ENCODE results near the gene ZDHHC7.
"Not testable (repeated sequence)": the region's sequence is repeated elsewhere in the genome, so short reads cannot be mapped to it uniquely, and the experiment has no call there.

ZDHHC7 gene

GRCh38 chr16:84938616-84939015, 72.7 kb downstream of the ZDHHC7 start:
- not testable (repeated sequence) for DNase-seq (ENCODE audit: low read depth)

DNA sequence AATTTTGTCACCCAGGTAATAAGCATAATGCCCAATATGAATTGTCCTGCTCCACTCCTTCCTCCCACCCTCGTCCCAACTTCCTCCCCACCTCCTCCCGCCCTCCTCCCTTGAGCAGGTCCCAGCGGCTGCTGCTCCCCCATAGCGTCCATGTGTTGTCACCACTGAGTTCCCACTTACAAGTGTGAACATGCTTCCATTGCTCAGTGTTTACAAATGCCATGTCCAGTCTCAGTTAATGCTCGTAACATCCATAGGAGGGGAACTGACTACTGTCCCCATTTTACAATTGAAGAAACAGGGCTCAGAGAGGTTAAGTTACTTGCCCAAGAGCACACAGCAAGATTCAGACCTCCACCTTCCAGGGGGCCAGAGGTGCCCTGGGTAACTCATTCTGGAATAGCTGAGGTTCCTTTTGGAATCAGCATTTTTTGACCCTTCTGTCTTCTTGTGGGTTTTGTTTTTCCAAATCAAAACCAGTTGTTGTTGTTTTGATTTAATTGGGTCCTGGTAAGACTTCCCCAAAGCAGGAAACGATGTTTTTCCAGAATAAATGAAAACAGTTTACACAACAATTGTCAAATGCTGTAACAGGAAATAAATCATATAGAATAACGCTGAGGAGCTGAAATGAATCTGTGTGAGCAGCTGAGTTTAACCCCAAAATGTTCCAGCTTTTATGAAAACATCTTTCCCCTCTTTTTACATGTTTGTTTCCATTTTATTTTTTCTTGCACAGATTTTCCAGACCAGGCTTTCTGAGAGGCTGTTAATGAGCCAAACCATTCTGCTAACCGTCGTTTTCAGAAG, 73.9 kb downstream of the ZDHHC7 start:
- no peak for DNase-seq (ENCODE audit: low read depth)

GRCh38 chr16:84933774-84934631, 77.3 kb downstream of the ZDHHC7 start:
- DNase-seq (ENCODE audit: low read depth): no peak

GRCh38 chr16:84932681-84933080, 78.7 kb downstream of the ZDHHC7 start:
- no peak for DNase-seq (ENCODE audit: low read depth)

- no peak for DNase-seq (ENCODE audit: low read depth)
Observed at GRCh38 chr16:84931506-84931905, 79.8 kb downstream of the ZDHHC7 start.

DNA sequence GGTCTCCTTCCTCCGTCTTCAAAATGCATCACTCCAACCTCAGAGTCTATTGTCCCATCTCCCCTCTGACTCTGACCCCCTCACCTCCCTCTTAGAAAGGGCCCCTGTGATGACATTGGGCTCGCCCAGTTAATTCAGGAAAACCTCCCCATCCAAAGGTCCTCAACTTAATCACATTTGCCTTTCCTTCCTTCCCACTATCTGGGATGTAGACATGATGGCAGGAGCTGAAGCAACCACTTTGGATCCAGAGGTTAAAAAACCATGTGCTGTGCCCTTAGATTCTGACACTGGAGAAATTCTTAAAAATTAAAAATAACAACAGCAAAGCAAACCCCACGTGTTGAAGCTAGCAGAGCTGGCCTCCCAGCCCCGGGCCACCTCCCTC, 80.2 kb downstream of the ZDHHC7 start:
- DNase-seq (ENCODE audit: low read depth): no peak

DNA sequence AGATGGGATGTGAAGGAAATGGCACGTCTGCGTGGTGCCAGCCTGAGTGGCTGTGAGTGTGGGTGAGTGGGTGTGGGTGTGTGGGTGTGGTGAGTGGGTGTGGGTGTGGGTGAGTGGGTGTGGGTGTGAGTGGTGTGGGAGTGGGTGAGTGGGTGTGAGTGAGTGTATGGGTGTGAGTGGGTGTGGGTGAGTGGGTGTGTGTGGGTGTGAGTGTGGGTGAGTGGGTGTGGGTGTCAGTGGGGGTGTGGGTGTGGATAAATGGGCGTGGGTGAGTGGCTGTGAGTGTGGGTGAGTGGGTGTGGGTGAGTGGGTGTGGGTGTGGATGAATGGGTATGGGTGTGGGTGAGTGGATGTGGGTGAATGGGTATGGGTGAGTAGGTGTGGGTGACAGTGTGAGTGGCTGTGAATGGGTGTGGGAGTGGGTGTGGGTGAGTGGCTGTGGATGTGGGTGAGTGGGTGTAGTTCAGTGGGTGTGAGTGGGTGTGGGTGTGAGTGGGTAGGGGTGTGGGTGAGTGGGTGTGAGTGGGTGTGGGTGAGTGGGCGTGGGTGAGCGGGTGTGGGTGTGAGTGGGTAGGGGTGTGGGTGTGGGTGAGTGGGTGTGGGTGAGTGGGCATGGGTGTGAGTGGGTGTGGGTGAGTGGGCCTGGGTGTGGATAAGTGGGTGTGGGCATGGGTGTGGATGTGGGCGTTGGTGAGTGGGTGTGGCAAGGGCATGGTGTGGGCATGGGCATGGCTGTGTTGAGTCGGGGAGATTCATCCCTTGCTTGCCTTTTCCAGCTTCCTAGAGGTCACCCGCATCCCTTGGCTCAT, 80.8 kb downstream of the ZDHHC7 start:
- no peak for DNase-seq (ENCODE audit: low read depth)

DNA sequence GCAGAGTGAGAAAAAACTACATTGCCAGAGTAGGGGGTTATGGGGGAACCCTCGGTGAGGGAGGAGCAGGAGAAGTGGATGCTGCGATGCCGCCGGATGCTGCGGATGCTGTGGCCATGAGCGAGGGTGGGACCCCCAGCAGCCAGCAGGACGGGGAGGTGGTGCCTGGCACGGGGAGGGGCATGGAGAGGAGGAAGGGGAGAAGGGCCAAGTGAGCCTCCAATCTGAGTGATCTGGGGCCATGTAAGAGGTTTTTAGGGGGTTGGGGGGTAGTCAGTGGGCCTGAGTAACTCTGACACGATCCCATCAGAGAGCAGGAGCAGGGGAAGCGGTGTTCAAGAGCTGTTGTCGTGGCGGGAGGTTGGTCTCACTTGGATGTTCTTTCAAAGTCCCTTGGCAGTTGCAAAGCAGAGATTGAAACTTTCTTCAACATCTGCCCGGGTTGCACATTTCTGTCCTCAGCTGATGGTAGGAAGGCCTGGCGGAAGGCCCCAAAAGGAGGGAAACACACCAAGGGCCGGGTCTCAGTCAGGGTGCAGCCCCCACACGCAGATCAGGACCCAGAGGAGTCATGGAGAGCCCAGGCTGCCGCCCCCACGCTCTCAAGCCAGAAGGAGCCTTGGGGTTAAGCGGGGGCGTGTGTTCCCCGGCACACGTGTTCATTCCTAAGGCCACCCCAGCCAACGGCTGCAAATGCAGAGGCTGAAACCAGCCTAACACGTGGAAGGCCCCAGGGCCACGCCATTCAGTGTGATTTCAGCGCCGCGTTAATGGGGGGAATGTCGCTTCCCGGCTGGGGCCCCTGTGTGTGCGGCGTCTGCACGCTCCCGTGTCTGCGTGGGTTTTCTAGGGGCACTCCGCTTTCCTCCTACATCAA, 81.7 kb downstream of the ZDHHC7 start:
- no peak for DNase-seq (ENCODE audit: low read depth)

- DNase-seq (ENCODE audit: low read depth): no peak
Observed at GRCh38 chr16:84928679-84929420, 82.5 kb downstream of the ZDHHC7 start.

DNA sequence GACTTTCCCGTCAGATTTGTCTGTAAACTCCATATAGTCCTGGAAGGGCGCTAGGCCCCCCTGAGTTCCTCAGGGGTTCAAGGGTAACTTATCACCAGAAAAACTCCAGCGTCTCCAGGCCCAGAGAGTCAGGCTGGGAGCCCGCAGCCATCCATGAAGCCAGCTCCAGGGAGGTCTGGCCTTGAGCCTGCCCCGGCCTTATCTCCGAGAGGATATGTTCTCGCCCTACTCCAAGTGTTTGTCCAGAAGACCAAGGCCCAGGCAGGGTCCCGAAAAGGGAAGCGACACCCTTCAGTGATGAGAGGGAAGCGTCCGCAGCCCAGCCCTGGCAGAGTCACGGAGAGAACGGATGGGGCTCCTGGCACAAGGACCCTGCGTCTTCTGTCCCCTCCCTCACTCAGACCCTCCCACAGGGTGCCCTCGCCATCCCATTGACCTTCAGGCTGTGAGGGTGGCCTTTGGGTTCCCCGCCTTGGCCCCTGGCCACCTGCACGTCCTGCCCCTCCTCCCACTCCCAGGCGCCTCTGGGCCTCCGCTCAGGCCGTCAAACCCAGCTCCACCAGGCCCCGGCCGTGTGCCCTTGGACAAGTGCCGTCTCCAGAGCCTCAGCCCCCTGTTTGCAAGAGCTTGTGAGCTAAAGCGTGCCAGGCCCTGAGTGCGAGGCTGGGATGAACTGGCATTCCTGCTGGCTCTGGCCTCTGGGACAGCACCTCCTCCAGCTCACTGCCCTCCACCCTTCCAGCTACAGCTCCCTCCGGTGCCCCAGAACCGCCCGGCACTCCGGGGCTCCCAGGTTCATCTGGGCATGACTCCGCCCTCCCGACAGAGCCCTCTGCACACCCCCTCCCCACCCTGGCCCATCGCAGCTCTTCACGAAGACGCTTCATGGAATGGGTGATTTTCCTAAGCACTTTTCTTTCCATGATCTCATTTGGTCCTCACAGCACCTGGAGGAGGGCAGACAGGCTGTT, 83.4 kb downstream of the ZDHHC7 start:
- no peak for DNase-seq (ENCODE audit: low read depth)

GRCh38 chr16:84926462-84926861, 84.9 kb downstream of the ZDHHC7 start:
- no peak for DNase-seq (ENCODE audit: low read depth)

GRCh38 chr16:84925773-84926372, 85.5 kb downstream of the ZDHHC7 start:
- DNase-seq (ENCODE audit: low read depth): no peak

DNA sequence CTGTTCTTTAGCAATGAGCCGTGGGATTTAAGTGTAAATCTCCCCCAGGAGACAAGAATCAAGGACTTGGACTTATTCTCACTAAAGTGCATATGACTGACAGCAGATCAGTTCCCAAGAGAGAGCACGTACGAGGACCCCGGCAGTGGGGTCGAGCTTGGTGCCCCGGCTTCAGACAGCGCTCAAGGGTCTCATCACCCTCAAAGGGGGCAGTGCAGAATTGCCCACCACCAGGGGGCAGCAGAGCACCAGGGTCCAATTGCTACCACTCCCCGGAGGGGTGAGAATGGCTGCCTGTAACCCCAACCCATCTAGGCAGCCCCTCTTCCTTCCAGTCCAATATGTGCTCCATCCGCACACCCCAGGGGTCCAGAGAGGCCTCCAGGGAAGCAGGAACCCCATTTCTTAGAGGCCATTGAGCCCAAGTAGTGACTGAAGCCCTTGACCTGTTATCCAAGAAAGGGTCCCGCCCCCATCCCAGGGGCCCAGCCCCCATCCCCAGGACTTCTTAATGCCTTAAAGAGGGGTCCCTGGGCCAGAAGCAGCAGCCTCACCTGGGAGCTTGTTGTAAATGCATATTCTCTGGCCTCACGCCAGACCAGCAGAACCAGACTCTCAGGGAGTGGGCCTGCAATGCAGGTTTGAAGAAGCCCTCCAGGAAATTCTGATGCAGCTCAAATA, 86.1 kb downstream of the ZDHHC7 start:
- DNase-seq (ENCODE audit: low read depth): peak; percentile 55

DNA sequence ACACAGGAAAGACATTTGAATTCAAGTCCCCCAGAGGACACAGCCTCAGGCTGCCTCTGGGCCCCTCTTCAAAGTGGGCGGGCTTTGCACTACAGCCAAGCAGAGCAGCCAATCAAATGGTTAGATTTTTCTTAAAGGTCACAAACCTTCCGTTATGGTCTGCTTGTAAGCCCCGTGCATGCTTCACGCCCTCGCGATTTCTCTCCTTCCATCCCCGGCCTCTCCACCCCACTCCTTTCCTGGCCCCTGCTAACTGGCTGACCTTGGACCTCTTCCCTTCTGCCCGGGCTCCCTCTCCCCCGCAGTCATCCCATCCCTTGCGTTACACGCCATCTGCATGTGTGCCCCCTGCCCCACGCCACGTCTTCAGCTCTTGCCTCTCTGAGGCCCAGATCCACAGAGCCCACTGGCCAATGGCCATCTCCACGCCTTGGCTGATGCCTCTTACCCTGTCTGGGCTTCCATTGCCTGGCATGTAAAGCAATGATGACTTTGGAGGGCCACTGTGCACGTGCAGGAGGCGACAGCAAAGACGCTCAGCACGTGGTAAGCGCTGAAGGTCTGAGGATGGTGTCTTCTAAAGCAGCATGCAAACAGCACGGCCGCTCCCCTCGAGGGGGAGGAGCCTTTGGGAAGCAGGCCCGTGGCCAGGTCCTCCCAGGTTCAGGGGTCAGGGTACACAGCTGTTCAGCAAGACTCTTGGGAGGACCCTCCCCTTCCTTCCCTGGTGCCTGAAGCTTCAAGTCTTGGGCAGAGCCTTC, 86.8 kb downstream of the ZDHHC7 start:
- DNase-seq (ENCODE audit: low read depth): no peak

Measured in stimulated activated CD8-positive, alpha-beta memory T cell treated with anti-CD3 and anti-CD28 coated beads, Interleukin-7, amount 100 ng/mL, for 24 hours (primary cell).